ENCODE results near the gene PRXL2B.
"Not testable (repeated sequence)": the region's sequence is repeated elsewhere in the genome, so short reads cannot be mapped to it uniquely, and the experiment has no call there.

Gene PRXL2B

GRCh38 chr1:2551544-2551943 lies 35.0 kb upstream of the PRXL2B start:
- not testable (repeated sequence) for DNase-seq

- no peak for DNase-seq
Measured at GRCh38 chr1:2552189-2552588, 34.4 kb upstream of the PRXL2B start.

GRCh38 chr1:2553076-2553475 lies 33.5 kb upstream of the PRXL2B start:
- not testable (repeated sequence) for DNase-seq

GRCh38 chr1:2553871-2554620 lies 32.5 kb upstream of the PRXL2B start:
- DNase-seq, result no peak

GRCh38 chr1:2554621-2555387 lies 31.8 kb upstream of the PRXL2B start:
- DNase-seq, result no peak

GRCh38 chr1:2555634-2556276 lies 30.8 kb upstream of the PRXL2B start:
- DNase-seq, result peak; percentile 69

GRCh38 chr1:2556277-2556677 lies 30.3 kb upstream of the PRXL2B start, which contains the start of gene TNFRSF14:
TSS of gene TNFRSF14 (plus strand) at chr1:2556371. CDS start at chr1:2556665, 294 bp downstream.
- peak; percentile 74 for DNase-seq

GRCh38 chr1:2556678-2557481 lies 29.7 kb upstream of the PRXL2B start:
- DNase-seq, result no peak

- no peak for DNase-seq
Measured at GRCh38 chr1:2557482-2558400, 28.8 kb upstream of the PRXL2B start.

GRCh38 chr1:2558420-2558819 lies 28.2 kb upstream of the PRXL2B start:
- DNase-seq, result no peak

GRCh38 chr1:2558861-2559260 lies 27.7 kb upstream of the PRXL2B start:
- no peak for DNase-seq

- no peak for DNase-seq
Measured at GRCh38 chr1:2559509-2560298, 26.9 kb upstream of the PRXL2B start.

GRCh38 chr1:2560299-2561073 lies 26.1 kb upstream of the PRXL2B start:
- no peak for DNase-seq

- DNase-seq, result no peak
Measured at GRCh38 chr1:2561446-2561845, 25.1 kb upstream of the PRXL2B start.

- DNase-seq, result no peak
Measured at GRCh38 chr1:2561898-2562895, 24.4 kb upstream of the PRXL2B start.

- no peak for DNase-seq
Measured at GRCh38 chr1:2563205-2563604, 23.4 kb upstream of the PRXL2B start.

GRCh38 chr1:2564006-2564814 lies 22.4 kb upstream of the PRXL2B start:
- DNase-seq, result no peak
